HG03060 (cell line): ENCODE measurements around the gene LIPC.

Source experiments
- ATAC-seq: cut with Tn5 transposase; IDR thresholded peaks from one replicate; pipeline ENCODE4 v1.9.1; 2021; ENCODE audit warnings: low read depth, moderate number of reproducible peaks; ENCODE audit not compliant: unreplicated experiment

LIPC gene

DNA sequence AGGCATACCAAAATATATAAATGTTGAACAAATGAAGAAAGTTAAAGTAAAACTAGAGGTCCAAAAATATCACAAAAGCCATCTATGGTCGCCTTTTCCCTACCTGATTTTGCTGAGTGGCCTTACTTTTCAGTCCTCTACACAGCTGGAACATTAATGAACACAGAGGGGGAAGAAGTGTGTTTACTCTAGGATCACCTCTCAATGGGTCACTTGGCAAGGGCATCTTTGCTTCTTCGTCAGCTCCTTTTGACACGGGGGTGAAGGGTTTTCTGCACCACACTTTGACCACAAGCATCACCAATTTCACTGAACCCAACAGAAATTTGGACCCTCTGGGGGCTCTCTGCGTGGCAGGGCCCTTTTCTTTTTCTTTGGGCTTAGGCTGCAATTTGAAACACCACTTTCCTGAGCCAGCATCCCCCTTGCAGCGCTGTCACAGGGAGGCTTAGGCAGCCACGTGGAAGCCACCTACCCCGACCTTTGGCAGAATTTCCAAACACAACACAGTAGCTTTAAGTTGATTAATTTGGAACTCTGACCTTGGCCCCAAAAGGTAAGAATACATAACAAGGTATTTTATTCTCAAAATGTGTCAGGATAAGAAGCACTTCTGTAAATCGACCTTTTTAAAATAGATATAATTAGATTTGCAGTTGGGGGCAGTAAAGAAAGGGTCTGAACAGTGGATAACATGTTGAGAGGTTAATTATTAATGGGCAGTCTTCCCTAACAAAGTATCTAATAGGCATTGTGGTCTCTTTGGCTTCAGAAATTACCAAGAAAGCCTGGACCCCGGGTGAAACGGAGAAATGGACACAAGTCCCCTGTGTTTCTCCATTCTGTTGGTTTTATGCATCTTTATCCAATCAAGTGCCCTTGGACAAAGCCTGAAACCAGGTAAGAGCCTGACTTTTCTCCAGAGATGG lies at the start of gene LIPC:
Gene LIPC (plus strand): TSS at position 771 of the 929 bp plus-strand sequence. CDS start 42 bp downstream, at position 813.
- ATAC-seq, result no peak

DNA sequence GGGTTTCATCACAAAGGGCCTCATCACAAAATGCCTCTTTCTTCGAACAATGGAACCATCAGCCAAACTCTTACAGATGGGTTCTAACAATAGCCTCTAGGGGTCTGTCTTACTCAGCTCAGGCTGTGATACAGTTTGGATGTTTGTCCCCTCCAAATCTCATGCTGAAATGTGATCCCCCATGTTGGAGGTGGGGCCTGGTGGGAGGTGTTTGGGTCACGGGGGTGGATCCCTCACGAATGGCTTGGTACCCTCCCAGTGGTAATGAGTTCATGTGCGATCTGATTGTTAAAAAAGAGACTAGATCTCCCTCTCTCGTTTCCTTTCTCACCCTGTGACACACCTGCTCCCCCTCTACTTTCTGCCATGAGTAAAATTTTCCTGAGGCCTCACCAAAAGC lies 47.9 kb upstream of the LIPC start:
- no peak for ATAC-seq

DNA sequence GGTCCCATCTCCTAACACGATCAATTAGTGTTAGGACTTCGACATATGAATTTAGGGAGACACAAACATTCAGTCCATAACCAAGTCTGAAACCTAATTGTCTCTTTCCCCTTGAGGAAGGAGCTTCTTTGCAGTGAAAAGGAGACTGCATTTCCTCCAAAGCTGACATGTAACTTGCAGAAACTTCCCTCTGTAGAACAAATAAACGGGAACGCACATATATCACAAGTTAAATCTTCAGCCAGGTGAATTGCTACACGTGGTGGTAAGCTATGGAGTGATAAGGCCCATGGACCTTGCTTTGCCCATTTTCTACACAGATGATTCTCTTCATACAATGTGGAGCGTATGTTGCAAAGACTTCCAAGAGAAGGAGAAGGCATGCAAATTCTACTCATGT lies 47.1 kb upstream of the LIPC start:
- ATAC-seq, result no peak

DNA sequence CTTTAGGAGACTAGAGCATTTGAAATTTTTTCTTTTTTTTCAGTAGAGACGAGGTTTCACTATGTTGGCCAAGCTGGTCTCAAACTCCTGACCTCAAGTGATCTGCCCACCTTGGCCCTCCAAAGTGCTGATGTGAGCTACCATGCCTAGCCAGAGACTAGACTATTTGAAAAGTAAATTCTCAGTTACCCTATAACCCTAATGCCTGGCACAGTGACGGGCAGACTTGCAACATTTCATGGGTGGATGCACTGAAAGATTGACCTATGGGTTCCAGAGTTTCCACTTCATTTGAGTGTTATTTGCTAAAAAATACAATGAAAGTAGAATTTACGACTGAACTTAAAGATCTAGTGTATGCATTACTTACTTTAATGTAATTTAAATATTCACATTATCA lies 45.7 kb upstream of the LIPC start:
- no peak for ATAC-seq

DNA sequence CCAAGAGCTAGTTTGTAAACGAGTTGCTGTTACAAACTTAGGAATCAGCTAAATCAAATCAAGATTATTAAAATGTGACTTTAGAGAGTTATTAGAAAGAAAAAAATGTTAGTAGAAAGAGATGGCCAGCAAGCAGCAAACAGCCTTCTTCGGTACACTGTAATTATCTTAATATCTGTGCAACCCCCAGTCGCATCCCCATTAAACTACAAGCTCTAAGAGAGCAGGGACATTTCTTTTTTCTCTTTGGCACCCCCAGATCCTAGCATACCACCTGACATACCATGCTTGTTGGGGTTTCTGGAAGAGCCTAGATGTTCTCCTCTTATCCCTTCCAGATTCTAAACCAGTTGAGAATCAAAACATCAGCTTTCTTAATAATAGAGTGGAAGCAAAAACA lies 45.1 kb upstream of the LIPC start:
- no peak for ATAC-seq

DNA sequence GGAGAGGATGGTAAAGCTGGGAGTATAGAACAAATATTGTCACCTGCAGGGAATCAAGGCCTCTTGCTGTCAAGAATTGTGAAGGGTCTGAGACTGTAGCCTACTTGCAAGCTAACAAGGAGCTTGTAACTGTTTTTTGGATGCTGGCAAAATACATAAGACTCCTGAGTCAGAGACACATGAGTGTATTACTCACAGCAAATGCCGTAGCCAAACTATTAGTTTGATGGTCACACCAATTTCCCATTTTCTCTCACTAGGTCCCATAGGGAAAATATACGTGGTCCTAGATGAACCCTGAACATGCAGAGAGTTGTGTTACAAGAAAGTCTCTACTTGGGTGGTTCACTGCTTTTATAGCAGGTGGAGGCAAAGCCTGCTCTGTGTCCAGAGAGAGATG lies 44.7 kb upstream of the LIPC start:
- no peak for ATAC-seq

DNA sequence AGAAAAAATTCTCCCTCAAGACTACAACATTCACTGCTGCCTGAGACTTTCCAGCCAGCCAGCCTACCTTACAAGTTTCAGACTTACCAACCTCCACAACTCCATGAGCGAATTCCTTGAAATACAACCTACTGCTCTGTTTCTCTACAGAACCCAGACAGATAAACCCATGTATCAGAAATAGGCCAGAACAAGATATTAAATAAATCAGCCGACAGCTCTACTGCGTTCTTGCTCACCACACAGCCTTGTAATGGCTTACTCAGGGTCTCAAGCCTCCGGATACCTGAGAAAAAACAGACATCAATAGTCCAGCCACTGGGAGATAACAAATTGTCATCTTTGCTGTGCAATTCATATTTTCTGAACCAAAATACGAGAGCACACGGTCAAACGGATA lies 43.6 kb upstream of the LIPC start:
- no peak for ATAC-seq

DNA sequence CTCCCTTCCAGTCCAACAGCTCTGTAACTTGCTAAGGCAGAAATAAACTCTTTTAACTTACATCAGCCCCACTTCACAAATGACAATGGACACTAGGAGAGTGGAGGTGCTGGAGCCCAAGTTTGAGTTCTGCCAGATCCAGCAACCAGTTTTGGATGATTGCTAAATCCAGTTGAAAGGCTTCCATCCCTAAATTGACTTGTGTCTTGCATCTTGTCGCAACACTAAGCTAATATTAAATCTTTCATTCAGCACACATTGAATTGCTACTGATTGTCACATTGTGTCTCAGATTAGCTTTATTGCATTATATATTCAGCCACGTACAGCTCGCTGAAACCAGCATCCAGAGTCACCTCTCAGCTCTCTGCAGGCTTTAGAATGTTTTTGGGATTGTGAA lies 41.7 kb upstream of the LIPC start:
- ATAC-seq, result no peak

DNA sequence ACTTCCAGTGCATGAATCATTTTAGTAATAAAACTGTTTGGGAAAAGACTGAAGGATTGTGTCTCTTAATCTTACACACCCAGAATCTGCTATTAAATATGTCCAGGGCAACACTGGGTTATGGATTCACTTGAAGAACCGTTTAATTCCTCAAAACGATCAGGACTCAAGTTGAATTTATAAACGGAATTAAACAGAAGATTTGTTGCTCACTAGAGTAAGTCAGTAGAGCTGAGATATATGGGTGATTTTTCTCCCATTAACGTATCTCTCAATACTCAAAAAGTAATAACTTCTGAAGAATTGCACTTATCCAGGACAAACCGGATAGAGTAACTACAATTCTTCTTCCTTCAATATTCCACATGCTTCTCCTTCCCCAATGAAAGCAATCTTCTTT lies 41.1 kb upstream of the LIPC start:
- ATAC-seq, result no peak

GRCh38 chr15:58391088-58391487 lies 40.7 kb upstream of the LIPC start:
- no peak for ATAC-seq

- ATAC-seq, result no peak
These were observed 39.6 kb upstream of the LIPC start for GRCh38 chr15:58392141-58392540.

- no peak for ATAC-seq
These were observed 39.1 kb upstream of the LIPC start for GRCh38 chr15:58392611-58393161.

DNA sequence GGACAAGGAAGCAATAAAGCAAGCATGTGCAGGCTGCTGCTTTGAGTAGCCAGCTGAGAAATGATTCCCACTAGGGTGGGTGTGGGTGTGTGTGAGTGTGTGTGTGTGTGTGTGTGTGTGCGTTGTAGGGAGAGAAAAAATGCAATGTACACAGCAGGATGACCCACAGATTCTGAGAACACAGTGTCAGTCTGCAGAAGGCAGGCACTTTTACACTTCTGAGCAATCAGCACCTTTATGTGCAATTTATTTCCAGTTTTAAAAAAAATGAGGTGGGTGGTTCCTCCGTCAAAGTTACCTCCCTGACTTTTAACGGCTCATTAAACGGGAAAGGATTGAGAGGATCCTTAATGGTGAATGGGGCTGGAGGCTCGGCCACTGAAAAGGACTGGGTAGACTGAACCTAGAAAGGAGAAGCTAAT lies 38.5 kb upstream of the LIPC start:
- ATAC-seq, result no peak

GRCh38 chr15:58396181-58396580 lies 35.6 kb upstream of the LIPC start:
- no peak for ATAC-seq

DNA sequence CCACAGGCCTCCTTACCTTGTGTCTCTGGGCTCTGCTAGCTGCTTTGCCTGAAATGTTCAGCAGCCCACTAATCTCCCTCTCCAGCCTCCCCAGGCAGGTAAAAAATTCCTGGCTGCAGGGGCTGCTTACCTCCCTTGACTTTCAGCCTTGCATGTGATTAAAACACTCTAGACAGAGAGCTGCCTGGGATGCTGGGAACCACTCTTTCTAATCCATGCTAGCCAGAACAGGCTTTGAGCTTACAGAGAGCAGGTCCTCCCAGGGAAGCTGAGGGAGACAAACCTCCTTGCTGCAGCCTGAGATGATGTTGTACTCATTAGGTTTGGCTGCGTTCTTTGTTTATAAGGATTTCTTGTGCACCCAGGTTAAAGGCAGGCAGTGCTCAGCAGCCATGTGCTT lies 33.7 kb upstream of the LIPC start:
- ATAC-seq, result no peak

DNA sequence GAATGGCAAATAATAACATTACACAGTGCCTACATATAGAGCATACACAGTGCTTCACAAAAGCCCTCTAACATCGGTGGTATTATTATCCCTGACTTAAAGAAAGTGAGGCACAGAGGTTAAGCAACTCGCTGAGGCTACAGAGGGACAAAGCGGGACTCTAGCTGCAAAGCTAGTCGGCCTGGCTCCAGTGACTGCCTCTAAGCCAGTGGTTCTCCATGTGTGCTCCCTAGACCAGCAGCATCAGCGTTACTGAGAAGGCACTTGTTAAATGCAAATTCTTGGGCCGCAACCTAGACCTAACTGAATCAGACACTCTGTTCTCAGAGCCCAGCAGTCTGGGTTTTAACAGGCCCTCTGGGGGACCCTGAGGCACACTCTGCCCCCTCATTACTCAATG lies 33.1 kb upstream of the LIPC start:
- no peak for ATAC-seq

- no peak for ATAC-seq
These were observed 32.1 kb upstream of the LIPC start for GRCh38 chr15:58399739-58400138.

GRCh38 chr15:58401276-58401675 lies 30.5 kb upstream of the LIPC start:
- no peak for ATAC-seq

DNA sequence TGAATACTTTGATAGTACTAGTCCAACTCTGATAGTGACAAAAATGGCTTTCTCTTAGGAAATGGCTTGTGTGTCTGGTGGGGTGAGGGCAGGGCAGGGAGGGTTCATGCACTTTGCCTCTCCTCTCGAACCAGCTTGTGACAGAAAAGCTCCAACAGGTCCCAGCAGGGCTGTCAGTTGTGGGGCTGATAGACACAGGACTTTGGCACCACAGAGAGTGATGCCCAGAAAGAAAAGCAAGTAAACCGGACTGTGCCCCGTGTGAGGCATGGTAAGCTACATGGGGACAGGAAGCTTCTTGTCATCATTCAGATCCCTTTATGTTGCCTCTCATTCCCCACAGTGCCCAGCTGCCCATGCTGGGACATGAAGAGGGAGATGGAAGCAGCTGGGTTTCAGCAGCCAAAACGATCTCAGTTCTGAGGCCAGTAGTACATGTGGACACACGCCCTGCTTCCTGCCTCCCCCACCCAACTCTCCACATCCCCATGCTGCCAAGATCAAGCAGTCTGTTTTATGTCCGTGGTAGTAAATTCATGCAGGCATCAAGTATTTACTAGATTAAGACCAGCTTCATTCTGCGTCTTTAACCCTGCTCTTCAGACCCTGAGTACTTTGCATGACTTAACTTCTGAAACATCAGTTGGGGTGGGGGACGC lies 29.7 kb upstream of the LIPC start:
- no peak for ATAC-seq

DNA sequence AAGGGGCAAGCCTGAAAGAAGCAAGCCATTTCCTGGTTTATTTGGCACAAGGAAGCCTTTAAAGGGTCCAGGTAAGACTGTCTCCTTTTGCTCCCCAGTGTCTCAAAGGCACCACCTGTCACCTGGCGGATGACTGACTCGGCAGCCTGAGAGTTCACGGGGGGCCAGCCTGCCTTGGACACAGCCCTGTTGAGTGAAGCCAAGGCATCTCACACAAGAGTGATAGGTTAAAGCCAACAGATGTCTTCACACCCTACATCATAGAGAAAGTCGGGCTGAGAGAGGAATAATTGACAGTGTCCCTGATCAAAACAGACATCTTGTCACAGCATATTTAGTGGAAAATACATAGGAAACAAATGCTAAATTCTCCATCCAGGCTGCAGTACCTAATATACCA lies 28.2 kb upstream of the LIPC start:
- ATAC-seq, result no peak

DNA sequence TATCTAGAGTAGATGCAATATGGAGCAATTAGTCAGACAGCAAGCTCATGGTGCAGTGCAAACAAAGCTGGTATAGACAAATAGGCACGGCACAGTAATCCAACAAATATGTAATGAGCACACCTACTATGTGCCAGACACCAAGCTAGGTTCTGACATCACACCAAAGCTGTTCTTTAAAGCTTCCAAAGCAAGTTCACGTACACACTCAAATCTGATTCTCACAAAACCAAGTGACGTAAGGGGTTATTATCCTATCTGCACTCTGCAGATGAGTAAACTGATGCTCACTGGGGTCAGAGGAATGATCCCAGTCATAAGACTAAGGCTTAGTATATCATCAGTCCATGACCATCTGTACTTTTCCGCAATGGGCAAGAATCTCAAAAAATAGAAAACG lies 27.8 kb upstream of the LIPC start:
- ATAC-seq, result no peak

GRCh38 chr15:58404722-58405121 lies 27.1 kb upstream of the LIPC start:
- ATAC-seq, result no peak
